Middle frontal gyrus (tissue), 1 donor: ENCODE data around the gene TNKS1BP1.
A peak's percentile ranks its signal among the peaks of the same experiment; 100 is the strongest.

Experiments used
- DNase-seq: peaks from one replicate; pipeline ENCODE4 v3.0.0-alpha.2; 2015; ENCODE audit warnings: low spot score; ENCODE audit errors: extremely low spot score

Gene TNKS1BP1

GRCh38 chr11:57330029-57330428 is 5.3 kb upstream of the TNKS1BP1 start:
- no peak for DNase-seq

- DNase-seq: no peak
Measured at GRCh38 chr11:57327721-57328120, 3.0 kb upstream of the TNKS1BP1 start.

GRCh38 chr11:57325735-57326048 is 940 bp upstream of the TNKS1BP1 start:
- no peak for DNase-seq

GRCh38 chr11:57324154-57324885 is 432 bp downstream of the TNKS1BP1 start:
- DNase-seq: no peak

- no peak for DNase-seq
Measured at GRCh38 chr11:57323855-57324153, 948 bp downstream of the TNKS1BP1 start.

GRCh38 chr11:57323167-57323854 is 1.4 kb downstream of the TNKS1BP1 start:
- DNase-seq: no peak

GRCh38 chr11:57322256-57323166 is 2.2 kb downstream of the TNKS1BP1 start:
- DNase-seq: peak; percentile 56

- DNase-seq: no peak
Measured at GRCh38 chr11:57321388-57322255, 3.1 kb downstream of the TNKS1BP1 start.

GRCh38 chr11:57320719-57321387 is 3.9 kb downstream of the TNKS1BP1 start:
- DNase-seq: no peak

GRCh38 chr11:57320067-57320718 is 4.6 kb downstream of the TNKS1BP1 start:
- DNase-seq: no peak

- no peak for DNase-seq
Measured at GRCh38 chr11:57318178-57318577, 6.6 kb downstream of the TNKS1BP1 start.

- DNase-seq: no peak
Measured at GRCh38 chr11:57316017-57316416, 8.7 kb downstream of the TNKS1BP1 start.

GRCh38 chr11:57315491-57315890 is 9.3 kb downstream of the TNKS1BP1 start:
- no peak for DNase-seq

GRCh38 chr11:57314221-57314973 is 10.4 kb downstream of the TNKS1BP1 start:
- no peak for DNase-seq

GRCh38 chr11:57313788-57314135 is 11.0 kb downstream of the TNKS1BP1 start:
- DNase-seq: no peak

- DNase-seq: no peak
Measured at GRCh38 chr11:57313071-57313787, 11.5 kb downstream of the TNKS1BP1 start.

GRCh38 chr11:57312511-57313021 is 12.2 kb downstream of the TNKS1BP1 start:
- no peak for DNase-seq

- no peak for DNase-seq
Measured at GRCh38 chr11:57311109-57311936, 13.4 kb downstream of the TNKS1BP1 start.
